Endothelial cell of umbilical vein (primary cell): ENCODE data around the gene C5AR2. TPM values are rescaled to one million over a fixed set of nuclear protein-coding genes. Genes with fewer than 3 reads are reported as not detected.

ENCODE experiments used
- BruUV-seq: library from RNA; stranded (reverse); fragments of 400-500 nt; replicated peaks from 2 replicates; lab custom pipeline; 2021; lab: Mats Ljungman, UMichigan
- CTCF ChIA-PET: fragments of 300-600, 350-600 bp; sonication (Branson Sonifier 250); formaldehyde crosslinking; loops from one replicate; lab custom pipeline; 2021; ENCODE audit warnings: antibody characterized with exemption, inconsistent platforms; lab: Charles Lee
- POLR2A ChIA-PET: fragments of 300-600, 350-600 bp; sonication (Branson Sonifier 250); formaldehyde crosslinking; loops from one replicate; lab custom pipeline; 2021; ENCODE audit warnings: antibody characterized with exemption, inconsistent platforms; lab: Charles Lee
- DNase-seq: peaks from one replicate; pipeline ENCODE4 v3.0.0-alpha.2; 2011; ENCODE audit warnings: low read depth, low spot score
- FAIRE-seq: peaks from 2 replicates; lab custom pipeline; 2011; peaks lifted over from hg19 to GRCh38; lab: Jason Lieb, UNC
- H2AFZ ChIP-seq: 2 replicates; pipeline ENCODE4 v1.6.0; 2012; ENCODE audit warnings: low read depth, low read length, control low read depth, inconsistent platforms
- H3K27ac ChIP-seq: 2 replicates; pipeline ENCODE4 v1.5.1; 2011; ENCODE audit warnings: low read depth, mild to moderate bottlenecking, control low read depth, low read length, moderate library complexity; ENCODE audit not compliant: insufficient read depth
- H3K27me3 ChIP-seq, 2 experiments: 2 replicates each; pipeline versions ENCODE4 v1.6.0 to v1.6.1; 2011; ENCODE audit warnings: low read length in 2 of 2, mixed read lengths in 1 of 2; ENCODE audit not compliant: control insufficient read depth in 2 of 2, insufficient read depth in 2 of 2
- H3K36me3 ChIP-seq, 2 experiments: 2 replicates in 1 of 2; 3 replicates in 1 of 2; pipeline ENCODE4 v1.5.1; 2011; ENCODE audit warnings: low read length in 2 of 2, mild to moderate bottlenecking in 1 of 2, moderate library complexity in 1 of 2; ENCODE audit not compliant: control insufficient read depth in 2 of 2, insufficient read depth in 2 of 2; ENCODE audit errors: extremely low read depth in 1 of 2
- H3K4me1 ChIP-seq: 3 replicates; pipeline ENCODE4 v1.5.1; 2011; ENCODE audit warnings: mild to moderate bottlenecking, low read length; ENCODE audit not compliant: control insufficient read depth, insufficient read depth; ENCODE audit errors: extremely low read depth
- H3K4me2 ChIP-seq: 2 replicates; pipeline ENCODE4 v1.6.1; 2011; ENCODE audit warnings: low read length, control low read depth, mixed read lengths; ENCODE audit not compliant: insufficient read depth
- H3K4me3 ChIP-seq, 3 experiments: fragments of 200-600 bp in 1 of 3; sonication (generic), shearing (Covaris generic) in 1 of 3; replicated peaks in 1 of 3; 2 replicates each; pipeline ENCODE4 v1.5.1; 2011 to 2016; ENCODE audit warnings: control low read depth in 3 of 3, low read length in 3 of 3, mild to moderate bottlenecking in 2 of 3, inconsistent platforms in 1 of 3, low read depth in 1 of 3, moderate library complexity in 1 of 3; ENCODE audit not compliant: insufficient read depth in 1 of 3
- H3K79me2 ChIP-seq: 2 replicates; pipeline ENCODE4 v1.6.0; 2012; ENCODE audit warnings: low read length, inconsistent platforms; ENCODE audit not compliant: control insufficient read depth, insufficient read depth
- H3K9ac ChIP-seq: replicated peaks from 2 replicates; pipeline ENCODE3; 2011; ENCODE audit warnings: low read length, control low read depth; ENCODE audit not compliant: insufficient read depth; ENCODE audit errors: extremely low read depth
- H3K9me1 ChIP-seq: replicated peaks from 3 replicates; pipeline ENCODE4 v1.6.0; 2011; ENCODE audit warnings: mild to moderate bottlenecking, low read length; ENCODE audit not compliant: control insufficient read depth, insufficient read depth; ENCODE audit errors: extremely low read depth
- H3K9me3 ChIP-seq: replicated peaks from 2 replicates; pipeline ENCODE4 v1.5.1; 2012; ENCODE audit warnings: low read length, inconsistent platforms; ENCODE audit not compliant: control insufficient read depth, insufficient read depth
- H4K20me1 ChIP-seq: replicated peaks from 2 replicates; pipeline ENCODE3; 2011; ENCODE audit warnings: mild to moderate bottlenecking, low read length; ENCODE audit not compliant: control insufficient read depth, insufficient read depth; ENCODE audit errors: extremely low read depth
- EZH2 ChIP-seq: IDR thresholded peaks from 2 replicates; pipeline ENCODE4 v1.6.1; 2012; ENCODE audit warnings: borderline replicate concordance, low read depth, mild to moderate bottlenecking, moderate library complexity, low read length, inconsistent platforms; ENCODE audit not compliant: severe bottlenecking
- FOS ChIP-seq: IDR thresholded peaks from 2 replicates; pipeline ENCODE4 v1.6.1; 2011; ENCODE audit warnings: mild to moderate bottlenecking, low read length, moderate library complexity, borderline replicate concordance; ENCODE audit not compliant: insufficient read depth
- GATA2 ChIP-seq: IDR thresholded peaks from 2 replicates; pipeline ENCODE4 v1.7.0; 2011; ENCODE audit warnings: low read depth, mild to moderate bottlenecking, moderate library complexity, mixed read lengths, low read length; ENCODE audit not compliant: insufficient read length, insufficient read depth
- JUN ChIP-seq: IDR thresholded peaks from 2 replicates; pipeline ENCODE4 v1.6.1; 2011; ENCODE audit warnings: borderline replicate concordance, low read depth; ENCODE audit not compliant: insufficient read length, insufficient read depth
- MYC ChIP-seq: IDR thresholded peaks from one replicate; pipeline ENCODE4 v1.6.1; 2011; ENCODE audit warnings: mild to moderate bottlenecking, low read depth, low read length
- POLR2A ChIP-seq: IDR thresholded peaks from 2 replicates; pipeline ENCODE4 v1.6.1; 2012; ENCODE audit warnings: low read depth, mild to moderate bottlenecking, control low read depth, low read length
- POLR2AphosphoS5 ChIP-seq: IDR thresholded peaks from 2 replicates; pipeline ENCODE4 v1.6.1; 2012; ENCODE audit warnings: low read depth, mild to moderate bottlenecking, control low read depth, low read length, moderate library complexity; ENCODE audit not compliant: insufficient read depth
- dilution Hi-C: fragments of 300-500 bp; cut with MboI; formaldehyde crosslinking; loops from one replicate; pipeline ENCODE4 v1.15.0; 2019; ENCODE audit warnings: low sequenced_read_pairs; ENCODE audit not compliant: extremely low pct_ligation_motif_present
- intact Hi-C: fragments of 100-400 bp; cut with micrococcal nuclease; formaldehyde crosslinking; loops from one replicate; pipeline ENCODE4 v1.10.0; 2022
- polyA plus RNA-seq, 4 experiments: library from polyadenylated mRNA; depleted of rRNA in 3 of 4; stranded (reverse) in 3 of 4; unstranded in 1 of 4; fragments of >200 nt; gene quantifications; 2 replicates each; pipeline versions ENCODE4 v1.2.1 to v1.2.3, GENCODE V29; 2011 to 2012; ENCODE audit warnings: missing spikeins in 1 of 4
- total RNA-seq: library from RNA; stranded (reverse); gene quantifications from 2 replicates; pipeline ENCODE4 v1.2.3, GENCODE V29; 2021
- TF ChIP-seq, protein P1 (sequence below), 2 donors: IDR thresholded peaks; 1 replicate in 1 of 2; 2 replicates in 1 of 2; pipeline ENCODE4 v1.5.1; 2011; ENCODE audit warnings: low read length in 2 of 2, mild to moderate bottlenecking in 2 of 2, moderate library complexity in 2 of 2, control low read depth in 1 of 2, inconsistent platforms in 1 of 2, low read depth in 1 of 2; ENCODE audit not compliant: insufficient read depth in 1 of 2; ENCODE audit errors: extremely low read depth in 1 of 2
- TF ChIP-seq, protein P2 (sequence below): IDR thresholded peaks from 2 replicates; pipeline ENCODE4 v1.6.1; 2011; ENCODE audit not compliant: insufficient read depth, insufficient read length

C5AR2 gene
- total and polyA plus RNA-seq, 2 donors (not counting 3 experiments of a cell fraction or from before 2014, with no cell fraction given), result not detected

- Histone ChIP-seq H3K4me3 (no peak overlapping the region), H3K9ac (no peak overlapping the region), H3K4me1 (peaks cover 19% of the 10 kb centered on the region), H3K79me2 (no peaks in the 10 kb centered on the region), H3K9me1 (no peaks in the 10 kb centered on the region), H4K20me1 (no peaks in the 10 kb centered on the region), H2AFZ (no peak overlapping the region), H3K9me3 (no peaks in the 10 kb centered on the region), H3K36me3 (peaks cover 13 to 34% of the 10 kb centered on the region in 2 experiments), H3K4me2 (no peak overlapping the region), H3K27me3 (no peaks in the 10 kb centered on the region), H3K27ac (no peak overlapping the region)
- CTCF ChIA-PET, result interaction anchor here (1.6 kb wide), 1 partner anchor 13 kb away, joined by 10 read pairs; the partner anchor contains the start of gene DHX34
- intact Hi-C loops, result no loop called here
- POLR2A ChIA-PET, result no interaction called here
- dilution Hi-C loops, result no loop called here
- no peak for FAIRE-seq
- DNase-seq, result no peak
- BruUV-seq, result no TSS peak
- TF ChIP-seq POLR2A (no peak), GATA2 (no peak), FOS (no peak), MYC (no peak), JUN (no peak), POLR2AphosphoS5 (no peak), EZH2 (no peak)
- TF ChIP-seq, protein P1, sequence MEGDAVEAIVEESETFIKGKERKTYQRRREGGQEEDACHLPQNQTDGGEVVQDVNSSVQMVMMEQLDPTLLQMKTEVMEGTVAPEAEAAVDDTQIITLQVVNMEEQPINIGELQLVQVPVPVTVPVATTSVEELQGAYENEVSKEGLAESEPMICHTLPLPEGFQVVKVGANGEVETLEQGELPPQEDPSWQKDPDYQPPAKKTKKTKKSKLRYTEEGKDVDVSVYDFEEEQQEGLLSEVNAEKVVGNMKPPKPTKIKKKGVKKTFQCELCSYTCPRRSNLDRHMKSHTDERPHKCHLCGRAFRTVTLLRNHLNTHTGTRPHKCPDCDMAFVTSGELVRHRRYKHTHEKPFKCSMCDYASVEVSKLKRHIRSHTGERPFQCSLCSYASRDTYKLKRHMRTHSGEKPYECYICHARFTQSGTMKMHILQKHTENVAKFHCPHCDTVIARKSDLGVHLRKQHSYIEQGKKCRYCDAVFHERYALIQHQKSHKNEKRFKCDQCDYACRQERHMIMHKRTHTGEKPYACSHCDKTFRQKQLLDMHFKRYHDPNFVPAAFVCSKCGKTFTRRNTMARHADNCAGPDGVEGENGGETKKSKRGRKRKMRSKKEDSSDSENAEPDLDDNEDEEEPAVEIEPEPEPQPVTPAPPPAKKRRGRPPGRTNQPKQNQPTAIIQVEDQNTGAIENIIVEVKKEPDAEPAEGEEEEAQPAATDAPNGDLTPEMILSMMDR (IDR thresholded peaks at IDR 0.05; ENCODE audit: extremely low read depth in 1 of 2, insufficient read depth in 1 of 2, low read depth in 1 of 2, low read length in 2 of 2), result no peak
- TF ChIP-seq, protein P2, sequence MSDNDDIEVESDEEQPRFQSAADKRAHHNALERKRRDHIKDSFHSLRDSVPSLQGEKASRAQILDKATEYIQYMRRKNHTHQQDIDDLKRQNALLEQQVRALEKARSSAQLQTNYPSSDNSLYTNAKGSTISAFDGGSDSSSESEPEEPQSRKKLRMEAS, result no peak
Measured at GRCh38 chr19:47362321-47362720, 30.3 kb downstream of the C5AR2 start.
